Liver (tissue), 9 donors: ENCODE results near the gene DMD. TPM values are rescaled to one million over a fixed set of nuclear protein-coding genes. Genes with fewer than 3 reads are reported as not detected.

Source experiments
- DNase-seq: peaks from one replicate; pipeline ENCODE4 v3.0.0-alpha.2; 2017; ENCODE audit warnings: low spot score
- H3K27ac ChIP-seq, 2 donors: one replicate each; pipeline ENCODE4 v1.7.0; 2013; ENCODE audit warnings: inconsistent platforms in 2 of 2, low read length in 2 of 2, control low read depth in 1 of 2, low read depth in 1 of 2, mild to moderate bottlenecking in 1 of 2
- H3K27me3 ChIP-seq, 4 donors: one replicate each; pipeline versions ENCODE4 v1.6.1 to v1.7.0; 2013; ENCODE audit warnings: low read length in 3 of 4, inconsistent platforms in 1 of 4, mild to moderate bottlenecking in 1 of 4, moderate library complexity in 1 of 4; ENCODE audit not compliant: control insufficient read depth in 4 of 4, insufficient read depth in 4 of 4
- H3K36me3 ChIP-seq, 4 donors: one replicate each; pipeline versions ENCODE4 v1.6.1 to v1.7.0; 2013; ENCODE audit warnings: low read length in 3 of 4, mild to moderate bottlenecking in 3 of 4, low read depth in 1 of 4, moderate library complexity in 1 of 4; ENCODE audit not compliant: control insufficient read depth in 4 of 4, insufficient read depth in 3 of 4
- H3K4me1 ChIP-seq, 4 donors: one replicate each; pipeline versions ENCODE4 v1.6.1 to v1.7.0; 2013; ENCODE audit warnings: low read length in 3 of 4, mild to moderate bottlenecking in 3 of 4, moderate library complexity in 1 of 4; ENCODE audit not compliant: control insufficient read depth in 4 of 4, insufficient read depth in 4 of 4
- H3K4me3 ChIP-seq, 3 donors: one replicate each; pipeline versions ENCODE4 v1.6.1 to v1.7.0; 2013; ENCODE audit warnings: low read length in 3 of 3, control low read depth in 1 of 3, low read depth in 1 of 3, mild to moderate bottlenecking in 1 of 3
- H3K9ac ChIP-seq, 2 donors: one replicate each; pipeline ENCODE4 v1.7.0; 2013; ENCODE audit warnings: low read length in 2 of 2, mild to moderate bottlenecking in 2 of 2, moderate library complexity in 2 of 2, control low read depth in 1 of 2, low read depth in 1 of 2
- H3K9me3 ChIP-seq, 4 donors: one replicate each; pipeline versions ENCODE4 v1.6.1 to v1.7.0; 2013; ENCODE audit warnings: low read length in 3 of 4; ENCODE audit not compliant: control insufficient read depth in 4 of 4
- ATF3 ChIP-seq: IDR thresholded peaks from 2 replicates; pipeline ENCODE4 v1.6.1; 2016; ENCODE audit warnings: antibody characterized with exemption
- EGR1 ChIP-seq, 2 donors: IDR thresholded peaks; 2 replicates each; pipeline ENCODE4 v1.6.1; 2016 to 2018; ENCODE audit warnings: antibody characterized with exemption in 2 of 2, low read depth in 2 of 2
- FOXA1 ChIP-seq: IDR thresholded peaks from 2 replicates; pipeline ENCODE4 v1.6.1; 2016; ENCODE audit warnings: antibody characterized with exemption
- FOXA2 ChIP-seq: IDR thresholded peaks from 2 replicates; pipeline ENCODE4 v1.6.1; 2016; ENCODE audit warnings: antibody characterized with exemption
- GABPA ChIP-seq, 2 donors: IDR thresholded peaks in 1 of 2; conservative IDR thresholded peaks in 1 of 2; 2 replicates each; pipeline ENCODE4 v1.6.1; 2016; ENCODE audit warnings: antibody characterized with exemption in 2 of 2, mild to moderate bottlenecking in 1 of 2, moderate library complexity in 1 of 2
- HNF4A ChIP-seq, 2 donors: conservative IDR thresholded peaks; 2 replicates each; pipeline ENCODE4 v1.6.1; 2016; ENCODE audit warnings: antibody characterized with exemption in 2 of 2, mild to moderate bottlenecking in 2 of 2
- HNF4G ChIP-seq: IDR thresholded peaks from 2 replicates; pipeline ENCODE4 v1.6.1; 2016; ENCODE audit warnings: antibody characterized with exemption
- JUND ChIP-seq, 2 donors: IDR thresholded peaks; 2 replicates each; pipeline ENCODE4 v1.6.1; 2016; ENCODE audit warnings: antibody characterized with exemption in 2 of 2
- MAX ChIP-seq: IDR thresholded peaks from 2 replicates; pipeline ENCODE4 v1.6.1; 2016; ENCODE audit warnings: antibody characterized with exemption
- NR2F2 ChIP-seq: IDR thresholded peaks from 2 replicates; pipeline ENCODE4 v1.6.1; 2016; ENCODE audit warnings: antibody characterized with exemption
- RAD21 ChIP-seq, 2 donors: IDR thresholded peaks; 2 replicates each; pipeline ENCODE4 v1.6.1; 2016; ENCODE audit warnings: antibody characterized with exemption in 2 of 2, mild to moderate bottlenecking in 2 of 2
- REST ChIP-seq: IDR thresholded peaks from 2 replicates; pipeline ENCODE4 v1.6.1; 2016; ENCODE audit warnings: antibody characterized with exemption, mild to moderate bottlenecking
- RXRA ChIP-seq, 2 donors: IDR thresholded peaks; 2 replicates each; pipeline ENCODE4 v1.6.1; 2017 to 2018; ENCODE audit warnings: antibody characterized with exemption in 2 of 2, mild to moderate bottlenecking in 1 of 2
- SP1 ChIP-seq: IDR thresholded peaks from 2 replicates; pipeline ENCODE4 v1.6.1; 2018; ENCODE audit warnings: antibody characterized with exemption, mild to moderate bottlenecking
- TAF1 ChIP-seq: conservative IDR thresholded peaks from 2 replicates; pipeline ENCODE4 v1.6.1; 2016; ENCODE audit warnings: antibody characterized with exemption, mild to moderate bottlenecking
- YY1 ChIP-seq: IDR thresholded peaks from 2 replicates; pipeline ENCODE4 v1.6.1; 2016; ENCODE audit warnings: antibody characterized with exemption, mild to moderate bottlenecking
- WGBS: extraction: QIAGEN DNeasy Blood & Tissue Kit; methylation state at CpG from one replicate; pipeline ENCODE4 v1.1.7; 2013; 5-methylcytosine and 5-hydroxymethylcytosine counted together
- polyA plus RNA-seq, 2 donors: library from polyadenylated mRNA; stranded (reverse) in 1 of 2; unstranded in 1 of 2; fragments of 200-250 nt in 1 of 2; fragments of >200 nt in 1 of 2; fragmentation: Nextera tagmentation in 1 of 2; extraction: Ambion mirVana in 1 of 2; gene quantifications; one replicate each; pipeline versions ENCODE4 v1.2.1 to v1.2.3, GENCODE V29; 2013 to 2015
- total RNA-seq, 2 donors: library from RNA; depleted of rRNA; stranded (reverse); fragments of >200 nt; gene quantifications; one replicate each; pipeline ENCODE4 v1.2.3, GENCODE V29; 2014
- TF ChIP-seq, protein P1 (sequence below): fragments of 150-350 bp; IDR thresholded peaks from 2 replicates; pipeline ENCODE4 v1.5.1; 2017; ENCODE audit warnings: improper control_type of control experiment, low read depth, low read length; ENCODE audit not compliant: missing input control
- TF ChIP-seq, protein P2 (sequence below): IDR thresholded peaks from 2 replicates; pipeline ENCODE4 v1.6.1; 2016; ENCODE audit warnings: antibody characterized with exemption
- donor health status: healthy.
- donor health status: healthy.
- donor health status: healthy.
- donor health status: healthy.
- donor health status: healthy.

Gene DMD
- total and polyA plus RNA-seq, 4 donors, result 14.6 to 61.9 (median 23.9) TPM

DNA sequence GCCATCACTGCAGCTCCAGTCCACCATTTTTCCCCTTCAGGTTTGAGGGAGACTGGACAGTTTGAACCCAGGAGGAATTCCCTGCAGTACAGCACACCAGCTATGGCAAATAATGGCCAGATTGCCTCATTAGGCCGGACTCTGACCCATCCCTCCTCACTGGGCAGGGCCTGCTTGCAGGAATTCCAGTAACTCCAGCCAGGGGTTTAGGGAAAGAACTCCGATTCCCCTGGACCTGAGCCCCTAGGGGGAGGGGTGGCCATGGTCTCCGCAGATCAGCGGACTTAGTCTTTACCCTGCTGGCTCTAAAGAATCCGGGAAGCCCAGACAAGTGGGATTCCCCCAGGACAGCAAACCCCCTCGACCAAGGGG lies 342.8 kb downstream of the DMD start:
- peak; percentile 23 to 36 for TF ChIP-seq HNF4A (conservative IDR thresholded peaks at IDR 0.05)
- TF ChIP-seq FOXA1, result no peak
- Histone ChIP-seq H3K27me3 (no peaks in the 10 kb centered on the region), H3K4me1 (no peaks in the 10 kb centered on the region), H3K4me3 (no peak overlapping the region), H3K9ac (no peak overlapping the region), H3K27ac (no peak overlapping the region), H3K36me3 (no peaks in the 10 kb centered on the region), H3K9me3 (no peaks in the 10 kb centered on the region)
- DNase-seq, result no peak
- WGBS, result 60% methylated on average over 6 of the region's 6 CpGs

DNA sequence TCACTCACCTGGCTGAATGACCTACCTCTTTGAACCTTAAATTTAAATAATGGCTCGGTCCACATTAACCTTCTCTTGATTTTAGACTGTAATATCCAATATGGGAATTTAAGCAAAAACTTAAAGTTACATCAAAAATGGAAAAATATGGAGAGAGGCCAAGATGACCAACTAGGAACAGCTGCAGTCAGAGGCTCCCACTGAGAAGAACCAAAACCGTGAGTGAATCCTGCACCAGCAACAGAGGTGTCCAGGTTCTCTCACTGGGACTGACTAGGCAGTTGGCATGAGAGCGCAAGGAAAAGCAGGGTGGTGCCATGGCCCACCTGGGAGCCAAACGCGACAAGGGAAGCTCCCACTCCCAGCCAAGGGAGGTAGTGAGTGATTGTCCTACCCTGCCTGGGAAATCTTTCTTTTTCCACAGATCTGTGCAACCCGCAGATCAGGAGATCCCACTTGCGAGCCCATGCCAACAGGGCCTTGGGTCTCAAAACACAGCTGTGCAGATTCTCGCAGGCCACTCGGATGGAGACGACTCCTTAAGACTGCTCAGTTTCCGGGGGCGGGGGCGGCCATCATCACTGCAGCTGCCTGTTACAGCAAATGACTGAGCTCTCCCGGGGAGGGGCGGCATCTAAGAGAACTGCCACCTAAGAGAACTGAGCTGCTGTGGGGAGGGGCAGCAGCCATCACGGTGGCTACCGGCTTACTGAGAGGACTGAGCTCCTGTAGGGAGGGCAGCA lies 343.4 kb downstream of the DMD start:
- no peaks in the 10 kb centered on the region for H3K9me3 ChIP-seq
- H3K9ac ChIP-seq, result no peak overlapping the region
- no peaks in the 10 kb centered on the region for H3K4me1 ChIP-seq
- DNase-seq, result no peak
- WGBS, result 89% methylated on average over 17 of the region's 17 CpGs
- H3K27ac ChIP-seq, result no peak overlapping the region
- no peaks in the 10 kb centered on the region for H3K36me3 ChIP-seq
- H3K4me3 ChIP-seq, result no peak overlapping the region
- no peak for TF ChIP-seq RXRA (IDR thresholded peaks at IDR 0.05)
- TF ChIP-seq RAD21 (IDR thresholded peaks at IDR 0.05), result no peak
- TF ChIP-seq JUND (IDR thresholded peaks at IDR 0.05), result no peak
- TF ChIP-seq ATF3, result no peak
- TF ChIP-seq FOXA1, result no peak
- TF ChIP-seq HNF4A (conservative IDR thresholded peaks at IDR 0.05), result no peak
- TF ChIP-seq, protein P1, sequence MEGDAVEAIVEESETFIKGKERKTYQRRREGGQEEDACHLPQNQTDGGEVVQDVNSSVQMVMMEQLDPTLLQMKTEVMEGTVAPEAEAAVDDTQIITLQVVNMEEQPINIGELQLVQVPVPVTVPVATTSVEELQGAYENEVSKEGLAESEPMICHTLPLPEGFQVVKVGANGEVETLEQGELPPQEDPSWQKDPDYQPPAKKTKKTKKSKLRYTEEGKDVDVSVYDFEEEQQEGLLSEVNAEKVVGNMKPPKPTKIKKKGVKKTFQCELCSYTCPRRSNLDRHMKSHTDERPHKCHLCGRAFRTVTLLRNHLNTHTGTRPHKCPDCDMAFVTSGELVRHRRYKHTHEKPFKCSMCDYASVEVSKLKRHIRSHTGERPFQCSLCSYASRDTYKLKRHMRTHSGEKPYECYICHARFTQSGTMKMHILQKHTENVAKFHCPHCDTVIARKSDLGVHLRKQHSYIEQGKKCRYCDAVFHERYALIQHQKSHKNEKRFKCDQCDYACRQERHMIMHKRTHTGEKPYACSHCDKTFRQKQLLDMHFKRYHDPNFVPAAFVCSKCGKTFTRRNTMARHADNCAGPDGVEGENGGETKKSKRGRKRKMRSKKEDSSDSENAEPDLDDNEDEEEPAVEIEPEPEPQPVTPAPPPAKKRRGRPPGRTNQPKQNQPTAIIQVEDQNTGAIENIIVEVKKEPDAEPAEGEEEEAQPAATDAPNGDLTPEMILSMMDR, result no peak
- TF ChIP-seq GABPA (IDR thresholded peaks at IDR 0.05 in 1 of 2, conservative IDR thresholded peaks at IDR 0.05 in 1 of 2), result no peak
- TF ChIP-seq REST, result no peak
- TF ChIP-seq NR2F2, result no peak
- no peak for TF ChIP-seq TAF1
- no peak for TF ChIP-seq YY1
- TF ChIP-seq EGR1 (IDR thresholded peaks at IDR 0.05; ENCODE audit: low read depth in 2 of 2), result no peak
- no peak for TF ChIP-seq FOXA2
- TF ChIP-seq HNF4G, result no peak
- TF ChIP-seq, protein P2, sequence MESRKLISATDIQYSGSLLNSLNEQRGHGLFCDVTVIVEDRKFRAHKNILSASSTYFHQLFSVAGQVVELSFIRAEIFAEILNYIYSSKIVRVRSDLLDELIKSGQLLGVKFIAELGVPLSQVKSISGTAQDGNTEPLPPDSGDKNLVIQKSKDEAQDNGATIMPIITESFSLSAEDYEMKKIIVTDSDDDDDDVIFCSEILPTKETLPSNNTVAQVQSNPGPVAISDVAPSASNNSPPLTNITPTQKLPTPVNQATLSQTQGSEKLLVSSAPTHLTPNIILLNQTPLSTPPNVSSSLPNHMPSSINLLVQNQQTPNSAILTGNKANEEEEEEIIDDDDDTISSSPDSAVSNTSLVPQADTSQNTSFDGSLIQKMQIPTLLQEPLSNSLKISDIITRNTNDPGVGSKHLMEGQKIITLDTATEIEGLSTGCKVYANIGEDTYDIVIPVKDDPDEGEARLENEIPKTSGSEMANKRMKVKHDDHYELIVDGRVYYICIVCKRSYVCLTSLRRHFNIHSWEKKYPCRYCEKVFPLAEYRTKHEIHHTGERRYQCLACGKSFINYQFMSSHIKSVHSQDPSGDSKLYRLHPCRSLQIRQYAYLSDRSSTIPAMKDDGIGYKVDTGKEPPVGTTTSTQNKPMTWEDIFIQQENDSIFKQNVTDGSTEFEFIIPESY, result no peak
- no peak for TF ChIP-seq MAX
- TF ChIP-seq SP1, result no peak
- H3K27me3 ChIP-seq, result no peaks in the 10 kb centered on the region
